K562 (cell line): Measurements from ENCODE around the gene MMAB. TPM values are rescaled to one million over a fixed set of nuclear protein-coding genes. Genes with fewer than 3 reads are reported as not detected.

Experiments used
- CHD1 ChIP-seq: fragments of 200-600 bp; sonication (generic); IDR thresholded peaks from one replicate; pipeline ENCODE4 v1.6.1; 2012; ENCODE audit warnings: mild to moderate bottlenecking, moderate library complexity, low read length, inconsistent platforms
- HDAC1 ChIP-seq, 2 experiments: fragments of 450-650 bp; IDR thresholded peaks; 2 replicates each; pipeline ENCODE4 v1.6.1; 2016 to 2017; ENCODE audit warnings: inconsistent platforms in 1 of 2, mild to moderate bottlenecking in 1 of 2, moderate library complexity in 1 of 2
- PPARD ChIP-seq: fragments of 250-450 bp; sonication (Bioruptor Pico); IDR thresholded peaks from 2 replicates; pipeline ENCODE4 v1.8.0; 2022; ENCODE audit warnings: inconsistent platforms, mild to moderate bottlenecking, moderate library complexity
- RBM22 ChIP-seq: fragments of 200-400 bp; formaldehyde crosslinking; IDR thresholded peaks from 2 replicates; pipeline ENCODE4 v1.6.1; 2018; ENCODE audit warnings: low read length, low read depth; ENCODE audit not compliant: poor library complexity, severe bottlenecking
- STAG1 ChIP-seq: sonication (generic); formaldehyde crosslinking; IDR thresholded peaks from 2 replicates; pipeline ENCODE4 v1.5.0; 2020; ENCODE audit warnings: missing genetic modification reagents, borderline replicate concordance
- WHSC1 ChIP-seq: IDR thresholded peaks from one replicate; pipeline ENCODE4 v1.6.1; 2012; ENCODE audit warnings: low read length, control low read depth, inconsistent platforms
- ZBED1 ChIP-seq: IDR thresholded peaks from 2 replicates; pipeline ENCODE4 v1.6.1; 2014
- ZNF146 ChIP-seq: IDR thresholded peaks from one replicate; pipeline ENCODE4 v1.6.1; 2018; ENCODE audit warnings: missing compliant biosample characterization; ENCODE audit not compliant: unreplicated experiment
- ZNF174 ChIP-seq: fragments of 250-450 bp; sonication (Bioruptor Pico); IDR thresholded peaks from 2 replicates; pipeline ENCODE4 v1.4.0; 2020; ENCODE audit warnings: mild to moderate bottlenecking
- polyA plus RNA-seq, 8 experiments: library from polyadenylated mRNA; depleted of rRNA in 4 of 8; stranded (reverse) in 5 of 8; unstranded in 3 of 8; fragments of >200 nt; fragmentation: Nextera tagmentation in 2 of 8; fragmentation: Illumina TruSeq in 1 of 8; extraction: Ambion mirVana in 2 of 8; extraction: Trizol in 1 of 8; gene quantifications; 2 replicates each; pipeline versions ENCODE4 v1.2.1 to v1.2.3, GENCODE V29; 2011 to 2014; ENCODE audit warnings: inconsistent platforms in 1 of 8, missing spikeins in 1 of 8
- total RNA-seq, 7 experiments: library from RNA; depleted of rRNA in 6 of 7; stranded (reverse); fragments of >200 nt in 6 of 7; fragmentation: Illumina TruSeq in 2 of 7; extraction: Trizol in 2 of 7; gene quantifications; 2 replicates each; pipeline versions ENCODE4 v1.2.1 to v1.2.3, GENCODE V29; 2011 to 2021; ENCODE audit warnings: low replicate concordance in 1 of 7
- TF ChIP-seq, protein P1 (sequence below): fragments of 200-800 bp; sonication (Bioruptor generic); IDR thresholded peaks from 2 replicates; pipeline ENCODE4 v1.6.1; 2017; ENCODE audit warnings: missing genetic modification characterization, missing compliant biosample characterization
- TF ChIP-seq, protein P2 (sequence below), 2 experiments: fragments of 450-650 bp in 1 of 2; sonication (generic) in 1 of 2; formaldehyde crosslinking in 1 of 2; IDR thresholded peaks; 2 replicates each; pipeline versions ENCODE4 v1.7.1 to v1.9.0; 2016 to 2022; ENCODE audit warnings: inconsistent platforms in 1 of 2, mild to moderate bottlenecking in 1 of 2, missing genetic modification reagents in 1 of 2
- TF ChIP-seq, protein P3 (sequence below): fragments of 250-450 bp; sonication (Bioruptor Pico); IDR thresholded peaks from 2 replicates; pipeline ENCODE4 v1.5.0; 2020; ENCODE audit warnings: mild to moderate bottlenecking, borderline replicate concordance

The MMAB gene
- total and polyA plus RNA-seq, 9 of the 15 experiments (the other 6 are each of a cell fraction or from before 2014, with no cell fraction given) = 9.5 to 76.1 (median 46.2) TPM

DNA sequence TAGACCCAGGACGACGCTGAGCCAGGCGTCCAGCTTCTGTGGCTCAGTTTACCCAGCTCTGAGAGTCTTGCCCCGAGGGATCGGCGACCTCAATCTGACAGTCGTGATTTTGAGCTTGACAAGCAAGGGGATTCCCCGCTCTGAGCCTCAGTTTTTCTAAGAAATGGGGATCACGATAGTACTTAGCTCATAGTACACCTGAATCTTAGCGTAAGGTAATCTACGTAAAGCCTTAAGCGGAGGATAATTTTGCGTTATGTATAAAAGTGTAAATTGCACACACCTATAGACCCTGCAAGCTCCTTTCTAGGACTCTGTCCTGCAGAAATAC lies 575 bp upstream of the MMAB start (continued):
- TF ChIP-seq RBM22 (no peak), PPARD (CRISPR knock-in tag) (no peak), ZNF146 (CRISPR knock-in tag) (no peak), CHD1 (peak; percentile 42), STAG1 (CRISPR knock-in tag) (no peak), ZBED1 (no peak), ZNF174 (CRISPR knock-in tag) (no peak), HDAC1 (IDR thresholded peaks at IDR 0.05) (peak in 1 of 2 experiments; percentile 14; a peak in 1 of 4 replicates), WHSC1 (no peak)
- TF ChIP-seq, protein P1, sequence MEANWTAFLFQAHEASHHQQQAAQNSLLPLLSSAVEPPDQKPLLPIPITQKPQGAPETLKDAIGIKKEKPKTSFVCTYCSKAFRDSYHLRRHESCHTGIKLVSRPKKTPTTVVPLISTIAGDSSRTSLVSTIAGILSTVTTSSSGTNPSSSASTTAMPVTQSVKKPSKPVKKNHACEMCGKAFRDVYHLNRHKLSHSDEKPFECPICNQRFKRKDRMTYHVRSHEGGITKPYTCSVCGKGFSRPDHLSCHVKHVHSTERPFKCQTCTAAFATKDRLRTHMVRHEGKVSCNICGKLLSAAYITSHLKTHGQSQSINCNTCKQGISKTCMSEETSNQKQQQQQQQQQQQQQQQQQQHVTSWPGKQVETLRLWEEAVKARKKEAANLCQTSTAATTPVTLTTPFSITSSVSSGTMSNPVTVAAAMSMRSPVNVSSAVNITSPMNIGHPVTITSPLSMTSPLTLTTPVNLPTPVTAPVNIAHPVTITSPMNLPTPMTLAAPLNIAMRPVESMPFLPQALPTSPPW (CRISPR knock-in tag) = 0 out of 2 replicates have a peak, but pooled peaks have one; percentile 2
- TF ChIP-seq, protein P2, sequence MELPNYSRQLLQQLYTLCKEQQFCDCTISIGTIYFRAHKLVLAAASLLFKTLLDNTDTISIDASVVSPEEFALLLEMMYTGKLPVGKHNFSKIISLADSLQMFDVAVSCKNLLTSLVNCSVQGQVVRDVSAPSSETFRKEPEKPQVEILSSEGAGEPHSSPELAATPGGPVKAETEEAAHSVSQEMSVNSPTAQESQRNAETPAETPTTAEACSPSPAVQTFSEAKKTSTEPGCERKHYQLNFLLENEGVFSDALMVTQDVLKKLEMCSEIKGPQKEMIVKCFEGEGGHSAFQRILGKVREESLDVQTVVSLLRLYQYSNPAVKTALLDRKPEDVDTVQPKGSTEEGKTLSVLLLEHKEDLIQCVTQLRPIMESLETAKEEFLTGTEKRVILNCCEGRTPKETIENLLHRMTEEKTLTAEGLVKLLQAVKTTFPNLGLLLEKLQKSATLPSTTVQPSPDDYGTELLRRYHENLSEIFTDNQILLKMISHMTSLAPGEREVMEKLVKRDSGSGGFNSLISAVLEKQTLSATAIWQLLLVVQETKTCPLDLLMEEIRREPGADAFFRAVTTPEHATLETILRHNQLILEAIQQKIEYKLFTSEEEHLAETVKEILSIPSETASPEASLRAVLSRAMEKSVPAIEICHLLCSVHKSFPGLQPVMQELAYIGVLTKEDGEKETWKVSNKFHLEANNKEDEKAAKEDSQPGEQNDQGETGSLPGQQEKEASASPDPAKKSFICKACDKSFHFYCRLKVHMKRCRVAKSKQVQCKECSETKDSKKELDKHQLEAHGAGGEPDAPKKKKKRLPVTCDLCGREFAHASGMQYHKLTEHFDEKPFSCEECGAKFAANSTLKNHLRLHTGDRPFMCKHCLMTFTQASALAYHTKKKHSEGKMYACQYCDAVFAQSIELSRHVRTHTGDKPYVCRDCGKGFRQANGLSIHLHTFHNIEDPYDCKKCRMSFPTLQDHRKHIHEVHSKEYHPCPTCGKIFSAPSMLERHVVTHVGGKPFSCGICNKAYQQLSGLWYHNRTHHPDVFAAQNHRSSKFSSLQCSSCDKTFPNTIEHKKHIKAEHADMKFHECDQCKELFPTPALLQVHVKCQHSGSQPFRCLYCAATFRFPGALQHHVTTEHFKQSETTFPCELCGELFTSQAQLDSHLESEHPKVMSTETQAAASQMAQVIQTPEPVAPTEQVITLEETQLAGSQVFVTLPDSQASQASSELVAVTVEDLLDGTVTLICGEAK (IDR thresholded peaks at IDR 0.05) = 0 out of 2 replicates have a peak, but pooled peaks have one; percentile 24
- TF ChIP-seq, protein P2 (CRISPR knock-in tag; IDR thresholded peaks at IDR 0.05) = no peak
- TF ChIP-seq, protein P3, sequence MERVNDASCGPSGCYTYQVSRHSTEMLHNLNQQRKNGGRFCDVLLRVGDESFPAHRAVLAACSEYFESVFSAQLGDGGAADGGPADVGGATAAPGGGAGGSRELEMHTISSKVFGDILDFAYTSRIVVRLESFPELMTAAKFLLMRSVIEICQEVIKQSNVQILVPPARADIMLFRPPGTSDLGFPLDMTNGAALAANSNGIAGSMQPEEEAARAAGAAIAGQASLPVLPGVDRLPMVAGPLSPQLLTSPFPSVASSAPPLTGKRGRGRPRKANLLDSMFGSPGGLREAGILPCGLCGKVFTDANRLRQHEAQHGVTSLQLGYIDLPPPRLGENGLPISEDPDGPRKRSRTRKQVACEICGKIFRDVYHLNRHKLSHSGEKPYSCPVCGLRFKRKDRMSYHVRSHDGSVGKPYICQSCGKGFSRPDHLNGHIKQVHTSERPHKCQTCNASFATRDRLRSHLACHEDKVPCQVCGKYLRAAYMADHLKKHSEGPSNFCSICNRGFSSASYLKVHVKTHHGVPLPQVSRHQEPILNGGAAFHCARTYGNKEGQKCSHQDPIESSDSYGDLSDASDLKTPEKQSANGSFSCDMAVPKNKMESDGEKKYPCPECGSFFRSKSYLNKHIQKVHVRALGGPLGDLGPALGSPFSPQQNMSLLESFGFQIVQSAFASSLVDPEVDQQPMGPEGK (CRISPR knock-in tag) = no peak
